Activated CD8-positive, alpha-beta T cell treated with anti-CD3 and anti-CD28 coated beads for 36 hours (primary cell): ENCODE data around the gene TMEM98. TPM values are rescaled to one million over a fixed set of nuclear protein-coding genes. Genes with fewer than 3 reads are reported as not detected.

Source experiments
- ATAC-seq: fragments of 200-7000 bp; cut with Tn5 transposase; one replicate; pipeline ENCODE4 v1.10.0; 2021; ENCODE audit warnings: mild to moderate bottlenecking, moderate library complexity
- CTCF ChIA-PET: fragments of 350-600 bp; sonication (Branson Sonifier 250); formaldehyde crosslinking; loops from one replicate; lab custom pipeline; 2021; ENCODE audit warnings: antibody characterized with exemption; lab: Charles Lee
- POLR2A ChIA-PET: fragments of 350-600 bp; sonication (Branson Sonifier 250); formaldehyde crosslinking; loops from one replicate; lab custom pipeline; 2021; ENCODE audit warnings: antibody characterized with exemption; lab: Charles Lee
- DNase-seq: peaks from one replicate; pipeline ENCODE4 v3.0.0-alpha.2; 2020
- H3K27ac Mint-ChIP-seq: one replicate; pipeline ENCODE4 v1.8.0; 2021; ENCODE audit warnings: mild to moderate bottlenecking, mixed read lengths
- H3K27me3 Mint-ChIP-seq: one replicate; pipeline ENCODE4 v1.8.0; 2021; ENCODE audit warnings: mixed read lengths
- H3K36me3 Mint-ChIP-seq: one replicate; pipeline ENCODE4 v1.8.0; 2021; ENCODE audit warnings: low read depth, mixed read lengths
- H3K4me1 Mint-ChIP-seq: one replicate; pipeline ENCODE4 v1.8.0; 2021; ENCODE audit warnings: low read depth, mixed read lengths
- H3K4me3 Mint-ChIP-seq: one replicate; pipeline ENCODE4 v1.8.0; 2021; ENCODE audit warnings: mild to moderate bottlenecking, moderate library complexity, mixed read lengths
- H3K9me3 Mint-ChIP-seq: one replicate; pipeline ENCODE4 v1.8.0; 2021; ENCODE audit warnings: mixed read lengths
- CTCF ChIP-seq: fragments of 200-600 bp; IDR thresholded peaks from one replicate; pipeline ENCODE4 v1.8.0; 2022; ENCODE audit warnings: antibody characterized with exemption, mild to moderate bottlenecking
- intact Hi-C: fragments of 100-400 bp; cut with micrococcal nuclease; formaldehyde crosslinking; loops from one replicate; pipeline ENCODE4 v1.10.0; 2022
- total RNA-seq, 2 experiments: library from RNA; stranded (reverse); gene quantifications; one replicate each; pipeline ENCODE4 v1.2.3, GENCODE V29; 2021

Gene TMEM98
- total RNA-seq, 2 experiments from 2014 or later: not detected

GRCh38 chr17:32933881-32934280, 5.9 kb downstream of the TMEM98 start:
- H3K27ac Mint-ChIP-seq: no peak overlapping the region
- intact Hi-C loops: no loop called here
- ATAC-seq: no peak
- no peak overlapping the region for H3K4me3 Mint-ChIP-seq
- ChIA-PET POLR2A (no interaction called here), CTCF (interaction anchor here (1.3 kb wide), 1 partner anchor 57 kb away, joined by 4 read pairs; the partner anchor contains the start of gene MYO1D)
- no peaks in the 10 kb centered on the region for H3K9me3 Mint-ChIP-seq
- peaks cover 27% of the 10 kb centered on the region for H3K27me3 Mint-ChIP-seq
- no peak for DNase-seq
- no peak for TF ChIP-seq CTCF
- no peaks in the 10 kb centered on the region for H3K36me3 Mint-ChIP-seq
- H3K4me1 Mint-ChIP-seq: peaks cover 3% of the 10 kb centered on the region

- no peak for TF ChIP-seq CTCF
- Mint-ChIP-seq H3K4me1 (peaks cover 3% of the 10 kb centered on the region), H3K27ac (no peak overlapping the region), H3K4me3 (no peak overlapping the region), H3K9me3 (no peaks in the 10 kb centered on the region), H3K27me3 (peaks cover 21% of the 10 kb centered on the region), H3K36me3 (no peaks in the 10 kb centered on the region)
- ChIA-PET POLR2A (interaction anchor here (1.0 kb wide), 1 partner anchor 8 kb away, joined by 3 read pairs; no protein-coding TSS in a partner anchor), CTCF (interaction anchor here (0.7 to 5.0 kb wide), 15 partner anchors 10 to 473 kb away, joined by 3 to 50 read pairs (median 4); partner anchors contain the start of gene MYO1D)
- intact Hi-C loops: loop anchor here (5.0 kb wide), 1 partner anchor 153 kb away; no protein-coding TSS in a partner anchor
- ATAC-seq (no peak), DNase-seq (no peak)
These were observed 7.8 kb downstream of the TMEM98 start for GRCh38 chr17:32935726-32936125.

- CTCF ChIA-PET: interaction anchor here (0.7 to 5.0 kb wide), 24 partner anchors 7 to 474 kb away, joined by 3 to 50 read pairs (median 4); partner anchors contain the start of gene MYO1D
- intact Hi-C loops: loop anchor here (5.0 kb wide), 1 partner anchor 154 kb away; no protein-coding TSS in a partner anchor
These were observed 8.4 kb downstream of the TMEM98 start for GRCh38 chr17:32936186-32936893.

GRCh38 chr17:32936894-32937500, 9.0 kb downstream of the TMEM98 start:
- Mint-ChIP-seq H3K27ac (no peak overlapping the region), H3K9me3 (peaks cover 2% of the 10 kb centered on the region), H3K4me1 (peaks cover 3% of the 10 kb centered on the region), H3K27me3 (peaks cover 18% of the 10 kb centered on the region), H3K36me3 (no peaks in the 10 kb centered on the region), H3K4me3 (no peak overlapping the region)
- intact Hi-C loops: loop anchor here (5.0 kb wide), 1 partner anchor 155 kb away; no protein-coding TSS in a partner anchor
- peak; percentile 96 for ATAC-seq
- ChIA-PET CTCF (interaction anchor here (0.7 to 5.0 kb wide), 23 partner anchors 8 to 474 kb away, joined by 3 to 50 read pairs (median 4); partner anchors contain the start of gene MYO1D), POLR2A (interaction anchor here (0.8 to 1.0 kb wide), 2 partner anchors 10 to 154 kb away, joined by 3 to 4 read pairs; no protein-coding TSS in a partner anchor)
- peak; percentile 96 for TF ChIP-seq CTCF
- peak; percentile 80 for DNase-seq

More at GRCh38 chr17:32936186-32936893, 8.4 kb downstream of the TMEM98 start:
- Mint-ChIP-seq H3K27me3 (peaks cover 21% of the 10 kb centered on the region), H3K4me3 (no peak overlapping the region), H3K9me3 (peaks cover under 1% of the 10 kb centered on the region), H3K27ac (no peak overlapping the region), H3K36me3 (no peaks in the 10 kb centered on the region), H3K4me1 (peaks cover 3% of the 10 kb centered on the region)
- ATAC-seq: no peak
- POLR2A ChIA-PET: interaction anchor here (0.8 to 1.0 kb wide), 2 partner anchors 9 to 154 kb away, joined by 3 to 4 read pairs; no protein-coding TSS in a partner anchor
- no peak for DNase-seq
- TF ChIP-seq CTCF: no peak
